Mucosa of descending colon (tissue), 3 donors: ENCODE data around the gene HAGHL. TPM values are rescaled to one million over a fixed set of nuclear protein-coding genes. Genes with fewer than 3 reads are reported as not detected.
A peak's percentile ranks its signal among the peaks of the same experiment; 100 is the strongest.

ENCODE experiments used
- ATAC-seq: fragments of 200-7000 bp; cut with Tn5 transposase; one replicate; pipeline ENCODE4 v1.9.1; 2020; ENCODE audit warnings: mild to moderate bottlenecking, moderate library complexity
- DNase-seq, 3 donors: peaks; one replicate each; pipeline ENCODE4 v3.0.0-alpha.2; 2020
- H3K36me3 ChIP-seq: fragments of 200-600 bp; one replicate; pipeline ENCODE4 v1.8.0; 2021; ENCODE audit warnings: low read depth, mild to moderate bottlenecking
- H3K4me1 ChIP-seq: fragments of 200-600 bp; one replicate; pipeline ENCODE4 v1.8.0; 2021; ENCODE audit warnings: low read depth, mild to moderate bottlenecking
- H3K4me3 ChIP-seq: fragments of 200-600 bp; one replicate; pipeline ENCODE4 v1.8.0; 2021; ENCODE audit warnings: mild to moderate bottlenecking
- H3K9me3 ChIP-seq: fragments of 200-600 bp; one replicate; pipeline ENCODE4 v1.8.0; 2021; ENCODE audit warnings: mild to moderate bottlenecking
- CTCF ChIP-seq: fragments of 200-600 bp; IDR thresholded peaks from one replicate; pipeline ENCODE4 v1.8.0; 2022; ENCODE audit warnings: antibody characterized with exemption, mild to moderate bottlenecking
- intact Hi-C, 2 donors: fragments of 100-400 bp; cut with DNase I in 1 of 2; cut with micrococcal nuclease in 1 of 2; formaldehyde crosslinking; loops; one replicate each; pipeline versions ENCODE4 v1.11.0 to v1.11.1; 2022; cut with DNase I, micrococcal nuclease
- total RNA-seq, 3 donors: library from RNA; stranded (reverse); fragmentation: NEBNext Ultra II Directional in 2 of 3; extraction: Animal tissue kit (Norgen Biotek cat#: 25700) in 2 of 3; gene quantifications; one replicate each; pipeline versions ENCODE4 v1.2.1 to v1.2.4, GENCODE V29; 2021 to 2023
- donor health status: DM: no; HTN: no; CAD: no; lungs with moderate emphysema.
- donor health status: DM: no; HTN: no; CAD: no.
- donor health status: DM: no; HTN: yes; CAD: no.

The HAGHL gene
- total RNA-seq, 3 donors from 2014 or later: 1.9 to 6.6 (median 3.5) TPM

DNA sequence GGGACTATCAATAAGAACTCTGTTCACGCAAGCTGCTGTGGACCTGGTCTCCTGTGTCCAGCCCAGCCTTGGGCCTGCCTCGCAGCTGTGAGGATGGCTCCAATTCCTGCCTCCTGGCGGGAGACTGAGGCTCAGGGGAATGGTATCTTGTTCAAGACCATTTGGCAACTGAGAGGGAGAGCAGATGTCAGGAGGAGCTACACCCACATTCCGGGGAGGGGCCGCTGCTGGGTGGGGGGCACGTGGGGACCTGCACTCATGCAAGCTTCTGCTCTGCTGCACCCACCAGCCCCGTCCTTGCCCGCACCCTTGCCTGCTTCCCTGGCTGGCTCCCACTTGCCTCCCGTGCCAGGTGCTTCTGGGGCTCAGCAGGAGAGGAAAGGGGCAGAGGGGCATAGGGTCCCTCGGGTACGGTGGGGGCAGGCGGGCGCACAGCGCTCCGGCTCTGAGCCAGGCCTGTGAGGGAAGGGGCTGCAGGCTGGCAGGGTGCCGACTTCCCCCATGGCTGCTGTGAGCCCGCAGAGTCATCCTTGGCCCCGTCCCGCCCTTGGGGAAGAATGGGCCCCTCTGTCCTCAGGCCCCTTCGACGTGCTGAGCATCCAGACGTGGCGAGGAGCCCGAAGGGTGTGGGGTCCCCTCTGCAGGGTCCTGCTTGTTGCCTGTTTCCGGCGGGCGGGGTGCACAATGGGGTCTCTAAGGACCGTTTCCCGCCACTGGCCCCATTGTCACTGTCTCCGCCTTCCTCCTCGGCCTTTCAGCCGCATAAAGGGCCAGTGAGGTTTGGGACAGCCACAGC lies 9.3 kb upstream of the HAGHL start:
- intact Hi-C loops: loop anchor here in 1 of 2 donors (10.0 kb wide), 1 partner anchor 337 kb away; no protein-coding TSS in a partner anchor
- no peak for TF ChIP-seq CTCF
- Histone ChIP-seq H3K4me1 (peaks cover 52% of the 10 kb centered on the region), H3K36me3 (no peaks in the 10 kb centered on the region), H3K4me3 (no peak overlapping the region), H3K9me3 (no peaks in the 10 kb centered on the region)
- no peak for DNase-seq
- no peak for ATAC-seq

- H3K36me3 ChIP-seq: no peaks in the 10 kb centered on the region
- no peaks in the 10 kb centered on the region for H3K9me3 ChIP-seq
- DNase-seq (no peak), ATAC-seq (no peak)
- no peak for TF ChIP-seq CTCF
- peaks cover 52% of the 10 kb centered on the region for H3K4me1 ChIP-seq
- intact Hi-C loops: loop anchor here in 1 of 2 donors (10.0 kb wide), 1 partner anchor 336 kb away; no protein-coding TSS in a partner anchor
- no peak overlapping the region for H3K4me3 ChIP-seq
Measured at GRCh38 chr16:718389-718788, 8.5 kb upstream of the HAGHL start.

- H3K4me1 ChIP-seq: peaks cover 52% of the 10 kb centered on the region
- H3K36me3 ChIP-seq: no peaks in the 10 kb centered on the region
- intact Hi-C loops: loop anchor here in 1 of 2 donors (10.0 kb wide), 1 partner anchor 336 kb away; no protein-coding TSS in a partner anchor
- no peak for TF ChIP-seq CTCF
- DNase-seq: peak; percentile 75 to 81 (median 76)
- no peaks in the 10 kb centered on the region for H3K9me3 ChIP-seq
- ATAC-seq: peak; percentile 19
- H3K4me3 ChIP-seq: no peak overlapping the region
Measured at GRCh38 chr16:718922-719321, 8.0 kb upstream of the HAGHL start.

DNA sequence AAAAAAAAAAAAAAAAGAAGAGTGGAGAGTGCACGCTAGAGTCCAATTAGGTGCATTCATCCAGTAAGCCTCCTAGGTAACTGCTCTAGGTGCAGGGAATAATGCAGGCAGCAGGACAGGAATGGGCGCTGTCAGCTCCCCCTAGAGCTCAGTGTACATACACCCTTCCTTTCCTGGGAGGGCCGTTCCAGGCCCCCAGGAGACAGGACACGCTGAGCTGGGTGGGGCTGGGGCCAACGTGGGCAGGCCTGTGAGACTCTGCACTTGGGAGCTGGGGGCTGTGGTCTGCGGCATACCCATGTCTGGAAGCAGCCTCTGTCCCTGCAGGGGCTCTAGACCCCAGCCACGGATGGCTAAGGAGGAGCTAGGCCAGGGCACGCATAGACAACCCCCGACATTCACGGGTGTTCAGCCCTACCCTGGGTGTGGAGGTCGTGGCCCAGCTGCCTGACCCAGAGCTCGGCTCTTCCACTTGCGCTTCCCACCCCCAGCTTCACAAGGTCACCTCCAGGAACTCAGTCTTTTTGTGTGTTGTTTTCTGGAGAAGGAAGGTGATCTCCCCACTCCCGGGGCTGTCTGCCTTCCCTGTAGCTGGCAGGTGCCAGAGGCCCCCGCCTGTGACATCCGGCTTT lies 7.0 kb upstream of the HAGHL start:
- intact Hi-C loops: loop anchor here in 1 of 2 donors (10.0 kb wide), 1 partner anchor 335 kb away; no protein-coding TSS in a partner anchor
- DNase-seq (peak in 1 of 3 donors; percentile 51), ATAC-seq (peak; percentile 4)
- H3K4me1 ChIP-seq: peaks cover 52% of the 10 kb centered on the region
- H3K36me3 ChIP-seq: no peaks in the 10 kb centered on the region
- H3K4me3 ChIP-seq: peak overlapping the region; percentile 41
- H3K9me3 ChIP-seq: no peaks in the 10 kb centered on the region
- TF ChIP-seq CTCF: no peak

- Histone ChIP-seq H3K4me1 (peaks cover 49% of the 10 kb centered on the region), H3K36me3 (no peaks in the 10 kb centered on the region), H3K4me3 (peak overlapping the region; percentile 41), H3K9me3 (no peaks in the 10 kb centered on the region)
- ATAC-seq (peak; percentile 29), DNase-seq (peak in 1 of 3 donors; percentile 58)
- intact Hi-C loops: no loop called here
- TF ChIP-seq CTCF: no peak
Measured at GRCh38 chr16:720447-720989, 6.4 kb upstream of the HAGHL start.
